A549 (cell line): Measurements from ENCODE around the gene AXL.

ENCODE experiments used
- ZC3H11A ChIP-seq: fragments of 450-650 bp; IDR thresholded peaks from 2 replicates; pipeline ENCODE4 v1.6.1; 2014; ENCODE audit warnings: antibody characterized with exemption, mild to moderate bottlenecking
- TF ChIP-seq, protein P1 (sequence below): fragments of 450-650 bp; IDR thresholded peaks from 2 replicates; pipeline ENCODE4 v1.6.1; 2014; ENCODE audit warnings: antibody characterized with exemption

DNA sequence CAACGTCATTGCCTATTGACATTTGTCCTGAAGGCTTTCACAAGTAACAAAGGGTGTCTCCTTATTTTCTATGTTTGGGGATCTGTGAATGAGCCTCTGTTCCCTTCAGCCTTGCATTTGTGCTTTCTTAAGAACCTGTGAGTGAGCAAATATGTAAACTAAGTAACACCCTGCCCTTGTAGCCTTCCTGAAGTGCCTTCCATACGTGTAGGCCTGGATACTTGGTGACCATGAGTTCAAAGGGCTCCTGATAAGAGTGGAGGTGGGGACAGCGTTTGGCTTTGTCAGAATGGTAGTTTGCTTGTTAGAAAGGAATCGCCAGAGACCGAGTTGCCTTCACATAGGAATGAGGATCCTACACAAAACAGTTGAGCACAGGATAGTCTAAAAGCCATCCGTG lies 76.5 kb downstream of the AXL start:
- TF ChIP-seq, protein P1, sequence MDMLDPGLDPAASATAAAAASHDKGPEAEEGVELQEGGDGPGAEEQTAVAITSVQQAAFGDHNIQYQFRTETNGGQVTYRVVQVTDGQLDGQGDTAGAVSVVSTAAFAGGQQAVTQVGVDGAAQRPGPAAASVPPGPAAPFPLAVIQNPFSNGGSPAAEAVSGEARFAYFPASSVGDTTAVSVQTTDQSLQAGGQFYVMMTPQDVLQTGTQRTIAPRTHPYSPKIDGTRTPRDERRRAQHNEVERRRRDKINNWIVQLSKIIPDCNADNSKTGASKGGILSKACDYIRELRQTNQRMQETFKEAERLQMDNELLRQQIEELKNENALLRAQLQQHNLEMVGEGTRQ = no peak
- no peak for TF ChIP-seq ZC3H11A
